Peyer's patch (tissue), 4 donors: Measurements from ENCODE around the gene MACO1. TPM values are rescaled to one million over a fixed set of nuclear protein-coding genes. Genes with fewer than 3 reads are reported as not detected.

Source experiments
- DNase-seq, 3 donors: peaks; one replicate each; pipeline ENCODE4 v3.0.0-alpha.2; 2017 to 2019
- H3K27ac ChIP-seq, 4 donors: fragments of 200-600 bp; sonication (generic); one replicate each; pipeline ENCODE4 v1.5.1; 2016 to 2019
- H3K27me3 ChIP-seq, 2 donors: fragments of 200-600 bp; sonication (generic); one replicate each; pipeline ENCODE4 v1.5.1; 2019
- H3K36me3 ChIP-seq, 3 donors: fragments of 200-600 bp; sonication (generic); one replicate each; pipeline ENCODE4 v1.5.1; 2016 to 2019
- H3K4me1 ChIP-seq, 4 donors: fragments of 200-600 bp; sonication (generic); one replicate each; pipeline ENCODE4 v1.5.1; 2016 to 2019
- H3K4me3 ChIP-seq, 4 donors: fragments of 200-600 bp; sonication (generic); 1 replicate in 3 of 4; 2 replicates in 1 of 4; pipeline ENCODE4 v1.5.1; 2016 to 2019; ENCODE audit warnings: mild to moderate bottlenecking in 1 of 4
- H3K9me3 ChIP-seq, 4 donors: fragments of 200-600 bp; sonication (generic); one replicate each; pipeline ENCODE4 v1.5.1; 2016 to 2019; ENCODE audit warnings: mild to moderate bottlenecking in 1 of 4
- POLR2A ChIP-seq, 2 donors: fragments of 450-650 bp; IDR thresholded peaks; one replicate each; pipeline ENCODE4 v1.5.1; 2017; ENCODE audit warnings: antibody characterized with exemption in 2 of 2, mild to moderate bottlenecking in 2 of 2, moderate library complexity in 2 of 2
- total RNA-seq, 4 donors: library from RNA; depleted of rRNA; stranded (reverse); fragments of >200 nt; gene quantifications; one replicate each; pipeline ENCODE4 v1.1.0, GENCODE V29; 2016
- TF ChIP-seq, protein P1 (sequence below), 6 experiments: fragments of 450-650 bp in 4 of 6; fragments of 200-600 bp in 2 of 6; sonication (generic) in 1 of 6; IDR thresholded peaks; one replicate each; pipeline ENCODE4 v1.5.1; 2017 to 2019; ENCODE audit warnings: antibody characterized with exemption in 6 of 6, mild to moderate bottlenecking in 3 of 6, moderate library complexity in 1 of 6

MACO1 gene
- total RNA-seq, 4 donors from 2014 or later = 17.7 to 25.6 (median 22.8) TPM

DNA sequence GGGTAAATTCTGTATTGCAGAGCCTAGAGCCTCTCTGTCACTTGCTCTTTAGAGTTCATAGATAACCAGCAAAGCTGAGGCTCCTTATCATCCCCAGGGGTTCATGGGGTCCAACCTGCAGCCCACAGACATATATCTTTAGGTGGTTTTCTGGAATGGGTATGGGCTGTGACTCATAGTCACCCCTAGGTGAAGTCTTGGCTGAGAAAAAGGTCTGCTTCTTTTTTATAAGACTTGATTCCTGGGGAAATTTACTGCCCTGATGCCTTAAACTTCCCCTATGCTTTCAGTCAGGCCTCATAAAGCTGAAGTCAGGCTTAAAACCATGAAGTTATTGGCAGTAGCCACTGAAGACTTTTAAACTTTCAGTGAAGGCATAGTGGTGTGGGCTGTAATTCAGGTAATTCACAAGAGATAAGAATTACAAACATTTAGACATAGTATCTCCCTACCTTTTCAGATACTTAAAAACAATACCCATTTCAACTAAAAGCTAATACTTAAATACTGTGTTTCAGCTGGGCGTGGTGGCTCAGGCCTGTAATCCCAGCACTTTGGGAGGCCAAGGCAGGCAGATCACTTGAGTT, 46.8 kb downstream of the MACO1 start:
- TF ChIP-seq, protein P1, sequence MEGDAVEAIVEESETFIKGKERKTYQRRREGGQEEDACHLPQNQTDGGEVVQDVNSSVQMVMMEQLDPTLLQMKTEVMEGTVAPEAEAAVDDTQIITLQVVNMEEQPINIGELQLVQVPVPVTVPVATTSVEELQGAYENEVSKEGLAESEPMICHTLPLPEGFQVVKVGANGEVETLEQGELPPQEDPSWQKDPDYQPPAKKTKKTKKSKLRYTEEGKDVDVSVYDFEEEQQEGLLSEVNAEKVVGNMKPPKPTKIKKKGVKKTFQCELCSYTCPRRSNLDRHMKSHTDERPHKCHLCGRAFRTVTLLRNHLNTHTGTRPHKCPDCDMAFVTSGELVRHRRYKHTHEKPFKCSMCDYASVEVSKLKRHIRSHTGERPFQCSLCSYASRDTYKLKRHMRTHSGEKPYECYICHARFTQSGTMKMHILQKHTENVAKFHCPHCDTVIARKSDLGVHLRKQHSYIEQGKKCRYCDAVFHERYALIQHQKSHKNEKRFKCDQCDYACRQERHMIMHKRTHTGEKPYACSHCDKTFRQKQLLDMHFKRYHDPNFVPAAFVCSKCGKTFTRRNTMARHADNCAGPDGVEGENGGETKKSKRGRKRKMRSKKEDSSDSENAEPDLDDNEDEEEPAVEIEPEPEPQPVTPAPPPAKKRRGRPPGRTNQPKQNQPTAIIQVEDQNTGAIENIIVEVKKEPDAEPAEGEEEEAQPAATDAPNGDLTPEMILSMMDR (IDR thresholded peaks at IDR 0.05) = no peak
- no peak for TF ChIP-seq POLR2A (IDR thresholded peaks at IDR 0.05)
- Histone ChIP-seq H3K27ac (no peak overlapping the region), H3K27me3 (no peaks in the 10 kb centered on the region), H3K4me3 (no peak overlapping the region), H3K4me1 (no peaks in the 10 kb centered on the region), H3K36me3 (peaks cover 0 to 6% (median 0%) of the 10 kb centered on the region in 3 donors), H3K9me3 (no peaks in the 10 kb centered on the region)
- DNase-seq = no peak

DNA sequence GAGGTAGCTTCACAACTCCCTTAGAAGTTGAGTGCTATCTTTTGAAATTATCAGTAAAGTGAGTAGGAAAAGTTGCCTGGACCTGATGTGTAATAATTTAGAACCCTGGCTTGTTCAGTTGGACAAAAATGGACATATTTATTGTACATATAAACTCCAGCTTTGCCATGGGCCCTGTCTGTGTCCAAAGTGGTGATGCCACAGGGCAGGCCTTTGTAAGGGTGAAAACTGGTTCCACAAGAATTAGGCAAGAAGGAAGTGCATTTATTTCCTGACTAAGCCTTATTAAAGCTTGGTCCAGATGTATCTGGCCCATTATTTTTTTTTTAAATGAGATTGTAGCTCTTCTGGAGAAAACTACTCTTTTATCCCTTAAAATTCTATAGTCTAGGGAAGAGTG, 47.9 kb downstream of the MACO1 start:
- Histone ChIP-seq H3K27me3 (no peaks in the 10 kb centered on the region), H3K27ac (no peak overlapping the region), H3K4me1 (no peaks in the 10 kb centered on the region), H3K9me3 (no peaks in the 10 kb centered on the region), H3K36me3 (peaks cover 0 to 3% (median 0%) of the 10 kb centered on the region in 3 donors), H3K4me3 (no peak overlapping the region)
- TF ChIP-seq, protein P1 (IDR thresholded peaks at IDR 0.05) = no peak
- no peak for TF ChIP-seq POLR2A (IDR thresholded peaks at IDR 0.05)
- DNase-seq = no peak

DNA sequence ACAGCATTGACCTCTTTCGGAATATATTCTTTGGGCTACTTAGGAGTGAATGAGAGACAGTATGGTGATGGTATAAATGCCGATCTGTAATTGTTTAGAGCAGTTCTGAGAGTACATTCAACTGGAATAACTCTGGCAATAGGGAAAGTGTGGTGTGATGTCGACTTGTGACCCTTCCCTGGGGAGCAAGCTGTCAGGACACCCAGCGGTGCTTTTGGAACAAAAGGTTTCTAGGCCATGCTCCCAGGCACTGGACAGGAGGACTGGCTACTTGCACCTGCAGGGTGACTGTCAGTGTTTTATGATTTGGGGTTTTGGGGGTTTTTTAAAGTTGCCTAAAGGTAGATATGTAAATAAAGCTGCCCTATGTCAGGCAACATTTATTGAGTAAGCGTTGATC, 50.9 kb downstream of the MACO1 start:
- DNase-seq = no peak
- TF ChIP-seq POLR2A (IDR thresholded peaks at IDR 0.05) = no peak
- TF ChIP-seq, protein P1 (IDR thresholded peaks at IDR 0.05) = no peak
- Histone ChIP-seq H3K9me3 (no peaks in the 10 kb centered on the region), H3K27ac (no peak overlapping the region), H3K27me3 (no peaks in the 10 kb centered on the region), H3K4me1 (no peaks in the 10 kb centered on the region), H3K4me3 (no peak overlapping the region), H3K36me3 (peaks cover 0 to 15% (median 3%) of the 10 kb centered on the region in 3 donors)

DNA sequence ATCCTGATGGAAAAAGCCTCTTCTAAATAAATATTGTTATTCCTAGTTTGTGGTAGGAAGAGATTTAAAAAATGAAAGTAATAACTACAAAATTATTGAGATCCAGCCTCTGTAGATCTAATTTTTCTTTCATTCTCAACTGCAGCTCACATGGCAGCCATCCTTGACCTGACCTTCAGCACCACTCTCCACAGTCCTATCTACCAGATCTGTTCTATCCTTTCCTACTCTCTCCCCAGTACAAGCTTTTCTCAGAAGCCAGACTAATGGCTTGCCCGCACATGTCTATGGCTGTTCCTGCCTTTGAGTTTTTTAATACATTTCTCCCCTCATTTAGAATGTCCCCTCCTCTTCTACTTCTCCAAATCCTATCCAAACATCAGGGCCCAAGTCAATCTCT, 51.5 kb downstream of the MACO1 start:
- TF ChIP-seq POLR2A (IDR thresholded peaks at IDR 0.05) = no peak
- TF ChIP-seq, protein P1 (IDR thresholded peaks at IDR 0.05) = no peak
- Histone ChIP-seq H3K4me3 (no peak overlapping the region), H3K36me3 (peaks cover 0 to 15% (median 3%) of the 10 kb centered on the region in 3 donors), H3K9me3 (no peaks in the 10 kb centered on the region), H3K27ac (no peak overlapping the region), H3K4me1 (no peaks in the 10 kb centered on the region), H3K27me3 (no peaks in the 10 kb centered on the region)
- DNase-seq = no peak

DNA sequence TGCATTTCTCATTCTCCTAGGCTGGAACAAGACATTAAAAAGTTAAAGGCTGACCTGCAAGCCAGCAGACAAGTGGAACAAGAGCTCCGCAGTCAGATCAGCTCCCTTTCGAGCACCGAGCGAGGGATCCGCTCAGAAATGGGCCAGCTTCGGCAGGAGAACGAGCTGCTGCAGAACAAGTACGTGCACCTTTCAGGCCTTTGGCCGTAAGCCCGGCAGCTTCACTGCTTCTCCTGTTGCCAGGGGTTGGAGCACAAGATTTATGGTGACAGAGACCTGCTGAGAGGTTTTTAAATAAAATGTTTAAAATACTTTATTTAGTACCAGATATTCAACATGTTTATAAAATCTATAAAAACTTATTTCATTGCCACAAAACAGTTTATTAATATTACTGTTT, 53.4 kb downstream of the MACO1 start:
- no peak overlapping the region for H3K4me3 ChIP-seq
- no peak for DNase-seq
- H3K9me3 ChIP-seq = no peaks in the 10 kb centered on the region
- no peaks in the 10 kb centered on the region for H3K27me3 ChIP-seq
- no peak for TF ChIP-seq POLR2A (IDR thresholded peaks at IDR 0.05)
- TF ChIP-seq, protein P1 (IDR thresholded peaks at IDR 0.05) = no peak
- no peak overlapping the region for H3K27ac ChIP-seq
- peaks cover 0 to 22% (median 3%) of the 10 kb centered on the region in 3 donors for H3K36me3 ChIP-seq
- H3K4me1 ChIP-seq = no peaks in the 10 kb centered on the region

DNA sequence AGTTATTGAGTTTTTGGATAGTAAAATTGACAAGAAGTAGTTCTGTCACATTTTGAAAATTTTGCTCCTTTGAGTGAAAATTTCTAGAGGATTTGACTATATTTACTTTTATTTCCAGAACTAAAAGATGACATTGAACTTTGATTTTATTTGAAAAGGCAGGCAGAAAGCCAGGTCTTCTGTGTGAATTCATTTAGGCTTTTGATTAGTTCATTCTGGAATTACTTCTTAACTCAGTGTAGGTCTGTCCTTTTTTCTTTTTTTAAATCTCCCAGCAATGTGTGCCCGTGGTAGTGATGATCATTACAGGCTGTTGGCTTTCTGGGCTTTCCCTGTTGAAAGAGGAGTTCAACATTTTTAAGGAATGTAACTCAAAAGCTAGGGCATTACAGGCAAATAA, 53.8 kb downstream of the MACO1 start:
- TF ChIP-seq, protein P1 (IDR thresholded peaks at IDR 0.05) = no peak
- no peak for TF ChIP-seq POLR2A (IDR thresholded peaks at IDR 0.05)
- no peak for DNase-seq
- H3K36me3 ChIP-seq = peaks cover 0 to 26% (median 3%) of the 10 kb centered on the region in 3 donors
- no peaks in the 10 kb centered on the region for H3K27me3 ChIP-seq
- H3K4me1 ChIP-seq = no peaks in the 10 kb centered on the region
- H3K9me3 ChIP-seq = no peaks in the 10 kb centered on the region
- H3K27ac ChIP-seq = no peak overlapping the region
- H3K4me3 ChIP-seq = no peak overlapping the region
